Measurements from ENCODE around the gene CASP6.
A peak's percentile ranks its signal among the peaks of the same experiment; 100 is the strongest.

The CASP6 gene

GRCh38 chr4:109702950-109703663 lies at the start of gene CASP6:
CASP6 (minus strand) TSS chr4:109703445; CDS start chr4:109703395, 50 bp downstream.
- TF ChIP-seq, protein P1, sequence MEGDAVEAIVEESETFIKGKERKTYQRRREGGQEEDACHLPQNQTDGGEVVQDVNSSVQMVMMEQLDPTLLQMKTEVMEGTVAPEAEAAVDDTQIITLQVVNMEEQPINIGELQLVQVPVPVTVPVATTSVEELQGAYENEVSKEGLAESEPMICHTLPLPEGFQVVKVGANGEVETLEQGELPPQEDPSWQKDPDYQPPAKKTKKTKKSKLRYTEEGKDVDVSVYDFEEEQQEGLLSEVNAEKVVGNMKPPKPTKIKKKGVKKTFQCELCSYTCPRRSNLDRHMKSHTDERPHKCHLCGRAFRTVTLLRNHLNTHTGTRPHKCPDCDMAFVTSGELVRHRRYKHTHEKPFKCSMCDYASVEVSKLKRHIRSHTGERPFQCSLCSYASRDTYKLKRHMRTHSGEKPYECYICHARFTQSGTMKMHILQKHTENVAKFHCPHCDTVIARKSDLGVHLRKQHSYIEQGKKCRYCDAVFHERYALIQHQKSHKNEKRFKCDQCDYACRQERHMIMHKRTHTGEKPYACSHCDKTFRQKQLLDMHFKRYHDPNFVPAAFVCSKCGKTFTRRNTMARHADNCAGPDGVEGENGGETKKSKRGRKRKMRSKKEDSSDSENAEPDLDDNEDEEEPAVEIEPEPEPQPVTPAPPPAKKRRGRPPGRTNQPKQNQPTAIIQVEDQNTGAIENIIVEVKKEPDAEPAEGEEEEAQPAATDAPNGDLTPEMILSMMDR (IDR thresholded peaks at IDR 0.05; ENCODE audit: borderline replicate concordance, insufficient read depth, low read depth, low read length): peak; percentile 77
- peak within 1 kb of the TSS; percentile 91 for H3K4me3 ChIP-seq (ENCODE audit: low read depth, low read length)

- TF ChIP-seq, protein P1 (IDR thresholded peaks at IDR 0.05; ENCODE audit: borderline replicate concordance, insufficient read depth, low read depth, low read length): no peak
- H3K4me3 ChIP-seq (ENCODE audit: low read depth, low read length): no peak overlapping the region
Observed at GRCh38 chr4:109752525-109752924, 49.3 kb upstream of the CASP6 start.

DNA sequence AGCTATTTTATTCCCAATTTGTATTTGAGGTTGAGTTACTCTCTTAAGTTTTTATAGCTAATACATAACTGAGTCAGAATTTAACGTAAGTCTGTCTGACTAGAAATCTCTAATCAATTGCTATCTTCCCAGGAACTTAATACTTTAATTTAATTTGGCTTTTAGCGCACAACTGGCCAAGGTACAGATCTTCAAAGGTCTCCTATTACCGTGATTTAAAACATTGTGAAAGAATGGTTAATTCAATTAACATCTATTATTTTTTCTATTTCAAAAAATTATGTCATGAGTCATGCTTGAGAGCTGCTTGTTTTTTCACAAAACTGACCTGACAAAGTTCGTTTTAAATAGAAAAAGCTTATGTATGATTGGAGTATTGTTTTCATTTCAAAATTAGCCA lies 48.6 kb upstream of the CASP6 start:
- H3K4me3 ChIP-seq (ENCODE audit: low read depth, low read length): no peak overlapping the region
- TF ChIP-seq, protein P1 (IDR thresholded peaks at IDR 0.05; ENCODE audit: borderline replicate concordance, insufficient read depth, low read depth, low read length): no peak

DNA sequence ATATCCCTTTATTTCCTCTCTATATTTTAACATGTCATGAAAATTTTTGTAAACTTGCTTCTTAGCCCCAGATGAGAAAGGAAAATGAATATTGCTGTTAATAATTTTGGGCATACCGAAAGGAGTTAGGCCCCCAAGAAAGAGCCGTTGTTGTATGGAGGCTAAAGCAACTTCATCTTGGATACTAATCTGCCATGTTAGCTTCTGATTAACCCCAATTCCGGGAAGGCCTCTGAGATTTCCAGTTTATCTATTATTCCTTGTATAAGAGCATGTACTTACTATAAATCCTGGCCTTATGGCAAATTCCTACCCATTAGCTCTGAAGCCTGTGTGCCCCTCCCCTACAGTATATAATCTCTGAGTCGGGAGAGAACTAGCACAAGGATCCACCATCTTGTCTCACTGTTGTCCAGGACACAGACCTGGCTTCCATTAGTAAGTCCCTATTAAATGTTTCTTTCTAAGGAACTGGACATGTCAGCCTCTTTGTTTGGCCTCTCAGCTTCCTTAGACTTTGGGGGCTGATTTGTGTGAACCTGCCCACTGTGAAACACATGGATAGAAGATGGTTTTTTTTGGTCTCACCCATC lies 47.5 kb upstream of the CASP6 start:
- no peak overlapping the region for H3K4me3 ChIP-seq (ENCODE audit: low read depth, low read length)
- TF ChIP-seq, protein P1 (IDR thresholded peaks at IDR 0.05; ENCODE audit: borderline replicate concordance, insufficient read depth, low read depth, low read length): no peak

GRCh38 chr4:109749388-109750082 lies 46.3 kb upstream of the CASP6 start:
- H3K4me3 ChIP-seq (ENCODE audit: low read depth, low read length): no peak overlapping the region
- TF ChIP-seq, protein P1 (IDR thresholded peaks at IDR 0.05; ENCODE audit: borderline replicate concordance, insufficient read depth, low read depth, low read length): no peak

GRCh38 chr4:109748114-109748513 lies 44.9 kb upstream of the CASP6 start:
- TF ChIP-seq, protein P1 (IDR thresholded peaks at IDR 0.05; ENCODE audit: borderline replicate concordance, insufficient read depth, low read depth, low read length): no peak

More at GRCh38 chr4:109748114-109748513, 44.9 kb upstream of the CASP6 start:
- H3K4me3 ChIP-seq (ENCODE audit: low read depth, low read length): no peak overlapping the region
